GM19397 (cell line): ENCODE data around the gene ENTPD3.

Experiments
- ATAC-seq: cut with Tn5 transposase; IDR thresholded peaks from one replicate; pipeline ENCODE4 v1.9.1; 2021; ENCODE audit warnings: mild to moderate bottlenecking, moderate library complexity; ENCODE audit not compliant: unreplicated experiment

ENTPD3 gene, protein sequence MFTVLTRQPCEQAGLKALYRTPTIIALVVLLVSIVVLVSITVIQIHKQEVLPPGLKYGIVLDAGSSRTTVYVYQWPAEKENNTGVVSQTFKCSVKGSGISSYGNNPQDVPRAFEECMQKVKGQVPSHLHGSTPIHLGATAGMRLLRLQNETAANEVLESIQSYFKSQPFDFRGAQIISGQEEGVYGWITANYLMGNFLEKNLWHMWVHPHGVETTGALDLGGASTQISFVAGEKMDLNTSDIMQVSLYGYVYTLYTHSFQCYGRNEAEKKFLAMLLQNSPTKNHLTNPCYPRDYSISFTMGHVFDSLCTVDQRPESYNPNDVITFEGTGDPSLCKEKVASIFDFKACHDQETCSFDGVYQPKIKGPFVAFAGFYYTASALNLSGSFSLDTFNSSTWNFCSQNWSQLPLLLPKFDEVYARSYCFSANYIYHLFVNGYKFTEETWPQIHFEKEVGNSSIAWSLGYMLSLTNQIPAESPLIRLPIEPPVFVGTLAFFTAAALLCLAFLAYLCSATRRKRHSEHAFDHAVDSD

DNA sequence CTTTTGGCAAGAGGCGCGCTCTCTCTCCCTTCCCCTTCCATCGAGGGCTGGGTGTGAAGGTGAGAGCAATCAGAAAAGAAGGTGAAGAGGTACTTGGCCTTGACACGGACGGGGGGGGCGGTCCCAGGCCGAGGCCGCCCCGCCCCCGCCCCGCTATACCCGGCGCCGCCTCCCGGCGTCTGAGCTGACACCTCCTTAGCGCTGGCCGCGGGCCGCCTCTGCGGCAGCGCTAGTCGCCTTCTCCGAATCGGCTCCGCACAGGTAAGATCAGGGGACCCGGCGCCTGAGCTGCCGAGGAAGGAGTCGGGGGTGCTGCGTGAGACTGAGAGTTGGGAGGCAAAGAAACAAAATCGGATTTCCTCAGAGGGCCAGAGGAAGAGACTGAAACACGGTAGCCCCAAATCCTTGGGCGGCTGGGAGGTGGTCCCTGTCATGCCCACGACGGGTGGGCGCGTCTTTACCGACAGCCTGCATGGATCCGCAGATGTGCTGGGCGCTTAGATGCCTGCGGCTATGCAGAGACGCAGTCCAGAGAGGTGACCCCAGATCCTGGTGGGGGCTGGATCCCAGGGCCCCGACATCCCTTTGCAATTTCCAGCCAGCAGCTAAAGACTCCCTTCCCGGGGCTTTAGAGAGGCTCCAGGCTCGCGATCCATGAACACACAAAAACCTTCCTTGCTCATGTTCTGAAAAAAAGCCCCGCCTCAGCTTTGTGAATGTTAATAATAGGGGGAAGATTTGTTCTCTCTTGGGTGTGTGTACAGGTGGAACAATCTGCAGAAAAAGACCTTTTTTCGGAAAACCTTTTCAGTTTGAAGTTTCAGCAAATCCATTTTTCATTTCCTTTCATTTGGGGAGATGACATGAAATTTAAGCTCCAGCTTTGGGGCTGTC lies at the start of gene ENTPD3:
Gene ENTPD3 (plus strand): TSS at position 184 of the 894 bp plus-strand sequence. CDS start 874 bp downstream, outside the sequence.
- no peak for ATAC-seq

DNA sequence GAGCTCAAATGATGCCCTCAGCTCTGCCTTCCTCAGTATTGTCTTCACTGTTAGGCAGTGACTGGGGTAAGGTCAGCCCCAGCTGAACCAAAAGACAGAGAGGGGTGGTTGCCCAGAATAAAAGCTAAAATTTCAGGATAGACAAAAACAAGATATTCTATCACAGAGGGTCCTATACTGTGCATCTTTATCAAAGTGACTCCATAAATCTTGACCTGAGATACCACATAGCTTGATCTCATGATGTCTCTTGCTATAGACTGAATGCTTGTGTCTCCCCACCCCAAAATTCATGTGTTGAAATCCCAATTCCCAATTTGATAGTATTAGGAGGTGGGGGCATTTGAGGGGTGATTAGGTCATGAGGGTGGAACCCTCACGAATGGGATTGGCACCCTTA lies 47.1 kb upstream of the ENTPD3 start:
- no peak for ATAC-seq

GRCh38 chr3:40340541-40341170 lies 46.3 kb upstream of the ENTPD3 start:
- no peak for ATAC-seq

DNA sequence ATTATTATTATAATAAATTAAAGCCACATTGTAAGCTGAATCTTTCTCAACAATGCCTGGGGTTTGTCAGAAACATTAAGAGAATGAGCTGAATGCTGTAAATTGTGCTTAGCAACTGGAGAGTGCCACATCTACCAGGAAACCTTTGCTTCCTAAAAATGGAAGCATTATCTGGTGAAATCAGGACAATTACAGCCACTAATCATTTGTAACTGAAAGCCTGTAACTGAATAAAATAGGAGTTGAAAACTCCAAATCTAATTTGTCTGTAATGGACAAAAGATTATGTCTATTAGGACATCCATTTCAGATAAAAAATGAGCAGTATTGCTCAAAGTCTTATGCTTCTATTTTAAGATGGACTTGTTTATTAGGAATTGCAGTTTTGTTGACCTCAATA lies 45.3 kb upstream of the ENTPD3 start:
- ATAC-seq: no peak

DNA sequence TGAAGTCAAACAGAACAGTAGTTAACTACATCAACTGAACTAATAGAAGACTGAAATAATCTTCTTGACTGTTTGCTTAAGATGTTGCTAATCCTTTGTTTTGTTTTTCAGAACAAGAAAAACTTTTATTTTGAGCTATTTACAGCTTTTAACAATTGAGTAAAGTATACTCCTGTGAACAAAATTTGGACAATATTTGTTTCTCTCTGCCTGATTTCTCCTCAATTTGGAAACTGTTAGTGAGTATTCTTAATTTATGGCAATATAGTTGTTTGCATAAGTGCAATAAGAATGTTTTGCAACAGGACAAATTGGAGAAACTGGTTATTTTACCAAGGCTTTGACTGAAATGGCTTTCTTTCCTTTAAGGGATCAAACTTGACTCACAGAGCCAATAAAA lies 36.5 kb upstream of the ENTPD3 start:
- ATAC-seq: no peak

DNA sequence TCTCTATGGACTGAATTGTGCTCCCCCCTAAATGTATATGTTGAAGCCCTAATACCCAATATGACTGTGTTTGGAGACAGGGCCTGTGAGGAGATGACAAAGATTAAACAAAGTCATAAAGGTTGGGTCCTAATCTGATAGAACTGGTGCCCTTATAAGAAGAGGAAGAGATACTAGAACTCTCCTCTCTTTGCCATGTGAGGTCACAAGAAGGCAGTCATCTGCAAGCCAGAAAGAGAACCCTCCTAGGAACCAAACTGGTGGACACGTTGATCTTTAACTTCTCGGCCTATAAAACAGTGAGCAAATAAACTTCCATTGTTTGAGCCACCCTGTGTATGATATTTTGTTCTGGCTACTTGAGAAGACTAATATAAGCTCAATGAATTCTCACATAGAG lies 31.6 kb upstream of the ENTPD3 start:
- no peak for ATAC-seq

DNA sequence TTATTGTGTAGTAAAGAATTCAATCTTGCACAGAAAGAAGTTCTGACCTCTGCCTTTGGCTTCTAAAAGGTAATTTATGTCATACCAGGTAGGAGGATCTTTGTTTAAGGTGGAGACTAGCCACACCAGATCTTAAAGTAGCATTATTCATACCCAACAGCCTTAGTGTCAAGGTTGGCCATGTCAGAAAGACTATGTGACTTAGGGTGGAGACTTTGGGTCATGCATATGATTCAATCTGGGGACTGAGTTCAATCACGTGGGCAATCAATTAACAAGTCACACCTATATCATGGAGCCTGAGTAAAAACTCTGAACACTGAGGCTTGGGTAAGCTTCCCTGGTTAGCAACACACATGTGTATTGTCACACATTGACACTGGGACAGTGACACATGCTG lies 28.5 kb upstream of the ENTPD3 start:
- no peak for ATAC-seq

DNA sequence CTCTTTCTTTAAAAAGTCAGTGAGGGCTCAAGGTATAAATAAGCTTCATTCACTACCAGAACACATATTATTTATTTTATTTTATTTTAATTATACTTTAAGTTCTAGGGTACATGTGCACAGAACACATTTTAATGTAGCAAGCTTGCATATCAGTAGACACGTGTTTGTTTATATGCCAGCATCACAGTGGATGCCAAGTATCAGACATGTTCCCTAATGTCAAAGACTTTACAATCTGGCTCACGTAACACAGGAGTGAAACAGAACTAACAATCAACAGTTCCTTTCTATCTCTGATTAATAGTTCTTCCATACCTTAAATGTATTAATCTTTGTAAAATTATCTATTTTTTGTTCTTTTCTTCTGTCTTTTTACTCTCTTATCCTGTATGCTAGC lies 23.3 kb upstream of the ENTPD3 start:
- ATAC-seq: no peak

- ATAC-seq: no peak
Observed at GRCh38 chr3:40366203-40367162, 20.5 kb upstream of the ENTPD3 start.

GRCh38 chr3:40369716-40370115 lies 17.3 kb upstream of the ENTPD3 start:
- no peak for ATAC-seq

GRCh38 chr3:40377822-40378221 lies 9.2 kb upstream of the ENTPD3 start:
- ATAC-seq: no peak

DNA sequence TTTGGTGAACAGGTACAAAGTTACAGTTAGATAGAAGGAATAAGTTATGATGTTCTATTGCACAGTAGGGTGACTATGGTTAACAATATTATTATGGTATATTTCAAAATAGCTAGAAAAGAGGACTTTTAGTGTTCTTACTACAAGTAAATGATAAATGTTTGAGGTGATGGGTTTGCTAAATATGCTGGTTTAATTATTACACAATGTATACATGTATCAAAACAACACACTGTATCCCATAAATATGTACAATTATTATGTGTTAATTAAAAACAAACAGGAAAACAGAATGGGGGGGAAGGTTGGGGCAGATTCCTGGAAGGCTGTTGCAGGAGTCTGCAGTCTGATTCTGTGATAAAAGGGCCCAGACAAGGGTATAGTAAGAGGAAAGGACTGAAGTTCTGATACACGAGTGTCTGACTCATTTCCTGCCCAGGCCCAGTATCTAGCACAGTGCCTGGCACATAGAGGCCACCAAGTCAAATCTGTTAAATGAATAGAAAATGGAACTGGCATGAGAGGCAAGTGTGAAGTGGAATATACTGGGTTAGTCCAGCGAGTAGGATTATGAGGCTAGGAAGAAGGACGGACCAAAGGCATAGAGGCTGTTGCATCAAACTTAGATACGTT lies 7.2 kb upstream of the ENTPD3 start:
- no peak for ATAC-seq

- no peak for ATAC-seq
Observed at GRCh38 chr3:40381904-40382616, 4.9 kb upstream of the ENTPD3 start.

- ATAC-seq: no peak
Observed at GRCh38 chr3:40382617-40382979, 4.4 kb upstream of the ENTPD3 start.

DNA sequence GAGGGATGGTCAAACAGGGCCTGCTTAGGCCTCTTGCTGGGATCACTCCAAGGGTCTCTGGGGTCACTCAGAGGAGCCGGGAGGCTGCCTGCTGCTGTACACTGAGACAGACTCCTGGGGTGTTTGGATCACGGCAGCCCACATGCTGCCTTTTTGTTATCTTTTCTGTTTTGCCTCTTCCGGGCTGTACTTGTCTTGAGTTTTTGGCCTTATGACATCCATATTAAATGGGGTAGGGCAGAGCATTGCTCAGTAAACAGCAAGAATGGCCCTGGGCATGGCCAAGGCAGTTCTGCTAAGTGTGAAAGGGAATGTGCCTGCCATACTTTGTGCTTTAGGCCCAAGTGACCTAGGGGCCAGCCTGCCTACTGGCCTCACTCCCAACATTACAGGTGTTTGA lies 771 bp upstream of the ENTPD3 start:
- no peak for ATAC-seq

DNA sequence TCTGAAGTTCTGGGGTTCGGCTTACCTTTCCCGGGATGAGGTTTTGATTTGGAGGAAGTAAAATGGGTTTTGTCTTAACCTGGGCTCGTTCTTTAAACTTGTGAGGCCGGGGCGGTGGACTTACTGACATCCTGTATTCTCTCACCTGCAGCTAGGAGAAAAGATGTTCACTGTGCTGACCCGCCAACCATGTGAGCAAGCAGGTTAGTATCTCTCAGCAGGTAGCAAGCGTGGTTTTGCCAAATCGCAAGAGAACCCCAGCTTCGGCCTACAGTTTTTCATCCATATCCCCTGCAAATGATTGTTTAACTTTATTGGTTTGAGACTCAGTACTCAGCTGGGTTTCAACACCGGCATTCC lies 891 bp downstream of the ENTPD3 start:
- ATAC-seq: no peak

- no peak for ATAC-seq
Observed at GRCh38 chr3:40396406-40396805, 9.4 kb downstream of the ENTPD3 start.

- no peak for ATAC-seq
Observed at GRCh38 chr3:40397129-40397528, 10.1 kb downstream of the ENTPD3 start.

- ATAC-seq: no peak
Observed at GRCh38 chr3:40397912-40398311, 10.9 kb downstream of the ENTPD3 start.
